Measurements from ENCODE around the gene LIM2. TPM values are rescaled to one million over a fixed set of nuclear protein-coding genes. Genes with fewer than 3 reads are reported as not detected.
"Not testable (repeated sequence)": the region's sequence is repeated elsewhere in the genome, so short reads cannot be mapped to it uniquely, and the experiment has no call there.

The LIM2 gene
- not detected for polyA plus RNA-seq (ENCODE audit: insufficient read depth in 1 of 5, insufficient read length in 5 of 5, low replicate concordance in 1 of 5)
- long read RNA-seq, donor 1, result 0 reads
- long read RNA-seq, donor 2, result 0 reads
- long read RNA-seq, donor 3, result 0 reads
- long read RNA-seq, donor 4, result 0 reads
- long read RNA-seq, donor 5, result 0 reads
- long read RNA-seq, donor 6, result 0 reads
- long read RNA-seq, donor 7, result 0 reads
- long read RNA-seq, donor 8, result 0 reads

- no peak for DNase-seq
Observed at GRCh38 chr19:51387924-51388389, at the start of gene LIM2. TSS of gene LIM2 (minus strand) at chr19:51387974. CDS start at chr19:51387443, 531 bp downstream.

- no peak for DNase-seq
Observed at GRCh38 chr19:51434456-51434855, 46.7 kb upstream of the LIM2 start.

GRCh38 chr19:51433043-51433442 lies 45.3 kb upstream of the LIM2 start:
- DNase-seq, result no peak

GRCh38 chr19:51431124-51431523 lies 43.4 kb upstream of the LIM2 start:
- DNase-seq, result no peak

GRCh38 chr19:51430221-51430620 lies 42.4 kb upstream of the LIM2 start:
- DNase-seq, result no peak

GRCh38 chr19:51427201-51427600 lies 39.4 kb upstream of the LIM2 start:
- no peak for DNase-seq

- peak; percentile 57 to 68 for DNase-seq
Observed at GRCh38 chr19:51422053-51422448, 34.3 kb upstream of the LIM2 start.

- DNase-seq, result no peak
Observed at GRCh38 chr19:51421229-51422052, 33.7 kb upstream of the LIM2 start.

- not testable (repeated sequence) for DNase-seq
Observed at GRCh38 chr19:51420511-51420910, 32.7 kb upstream of the LIM2 start.

GRCh38 chr19:51418707-51419106 lies 30.9 kb upstream of the LIM2 start:
- no peak for DNase-seq

- DNase-seq, result no peak
Observed at GRCh38 chr19:51417810-51418157, 30.0 kb upstream of the LIM2 start.

GRCh38 chr19:51417107-51417809 lies 29.5 kb upstream of the LIM2 start, which contains the start of gene SIGLEC10:
TSS of gene SIGLEC10 (minus strand) at chr19:51417642. CDS start at chr19:51417581, 61 bp downstream.
- DNase-seq, result no peak

GRCh38 chr19:51416422-51416821 lies 28.6 kb upstream of the LIM2 start:
- not testable (repeated sequence) for DNase-seq

GRCh38 chr19:51415187-51415586 lies 27.4 kb upstream of the LIM2 start:
- no peak for DNase-seq

- DNase-seq, result no peak
Observed at GRCh38 chr19:51410950-51411748, 23.4 kb upstream of the LIM2 start.

- DNase-seq, result no peak
Observed at GRCh38 chr19:51407511-51408131, 19.8 kb upstream of the LIM2 start.

- no peak for DNase-seq
Observed at GRCh38 chr19:51402117-51402516, 14.3 kb upstream of the LIM2 start.

GRCh38 chr19:51399936-51400335 lies 12.2 kb upstream of the LIM2 start:
- not testable (repeated sequence) for DNase-seq

- DNase-seq, result no peak
Observed at GRCh38 chr19:51399231-51399630, 11.5 kb upstream of the LIM2 start.

- DNase-seq, result no peak
Observed at GRCh38 chr19:51398096-51398704, 10.4 kb upstream of the LIM2 start.

GRCh38 chr19:51397453-51397852 lies 9.7 kb upstream of the LIM2 start:
- not testable (repeated sequence) for DNase-seq
